PC-3 (cell line): Measurements from ENCODE around the gene MAGI1. TPM values are rescaled to one million over a fixed set of nuclear protein-coding genes. Genes with fewer than 3 reads are reported as not detected.

Experiments used
- ATAC-seq: fragments of 200-7000 bp; cut with Tn5 transposase; 2 replicates; pipeline ENCODE4 v1.9.1; 2020; ENCODE audit warnings: mild to moderate bottlenecking, moderate library complexity
- BruUV-seq: library from RNA; stranded (reverse); fragments of 400-500 nt; replicated peaks from 2 replicates; lab custom pipeline; 2021; lab: Mats Ljungman, UMichigan
- CTCF ChIA-PET: fragments of 300-600 bp; sonication (Branson Sonifier 250); formaldehyde crosslinking; loops from one replicate; lab custom pipeline; 2022; ENCODE audit warnings: antibody characterized with exemption; lab: Charles Lee
- POLR2A ChIA-PET: fragments of 300-600 bp; sonication (Branson Sonifier 250); formaldehyde crosslinking; loops from one replicate; lab custom pipeline; 2022; ENCODE audit warnings: antibody characterized with exemption; ENCODE audit not compliant: unreplicated experiment; lab: Charles Lee
- DNase-seq: peaks from one replicate; pipeline ENCODE4 v3.0.0-alpha.2; 2015
- H2AFZ ChIP-seq: fragments of 300-600 bp; sonication (generic); 2 replicates; pipeline ENCODE4 v1.6.0; 2016; ENCODE audit warnings: antibody characterized with exemption, low read length
- H3F3A ChIP-seq: fragments of 300-600 bp; sonication (generic); one replicate; pipeline ENCODE4 v1.6.0; 2017; ENCODE audit warnings: antibody characterized with exemption, low read length, control low read depth, mild to moderate bottlenecking; ENCODE audit not compliant: unreplicated experiment
- H3K27ac ChIP-seq: fragments of 300-600 bp; sonication (generic); 2 replicates; pipeline ENCODE4 v1.5.1; 2016; ENCODE audit warnings: mild to moderate bottlenecking, low read length
- H3K27me3 ChIP-seq: fragments of 300-600 bp; sonication (generic); 2 replicates; pipeline ENCODE4 v1.6.1; 2016; ENCODE audit warnings: low read length, mixed read lengths
- H3K36me3 ChIP-seq: fragments of 300-600 bp; sonication (generic); 2 replicates; pipeline ENCODE4 v1.6.1; 2016; ENCODE audit warnings: low read depth, mixed run types, low read length, mixed read lengths
- H3K4me1 ChIP-seq: fragments of 300-600 bp; sonication (generic); 2 replicates; pipeline ENCODE4 v1.5.1; 2016; ENCODE audit warnings: low read length; ENCODE audit not compliant: insufficient read depth
- H3K4me2 ChIP-seq: fragments of 300-600 bp; sonication (generic); 2 replicates; pipeline ENCODE4 v1.6.0; 2016; ENCODE audit warnings: low read length
- H3K4me3 ChIP-seq: fragments of 300-600 bp; sonication (generic); 2 replicates; pipeline ENCODE4 v1.5.1; 2016; ENCODE audit warnings: mild to moderate bottlenecking, low read length, mixed read lengths
- H3K79me2 ChIP-seq: fragments of 300-600 bp; sonication (generic); 2 replicates; pipeline ENCODE4 v1.6.1; 2017; ENCODE audit warnings: low read length, mixed read lengths
- H3K9ac ChIP-seq: fragments of 300-600 bp; sonication (generic); 2 replicates; pipeline ENCODE4 v1.6.0; 2016; ENCODE audit warnings: mild to moderate bottlenecking, low read length
- H3K9me2 ChIP-seq: fragments of 300-600 bp; sonication (generic); replicated peaks from 2 replicates; pipeline ENCODE4 v1.6.1; 2016; ENCODE audit warnings: mixed run types, low read length, mixed read lengths
- H3K9me3 ChIP-seq: fragments of 300-600 bp; sonication (generic); 2 replicates; pipeline ENCODE4 v1.6.1; 2016; ENCODE audit warnings: low read length, mixed read lengths
- H4K20me1 ChIP-seq: fragments of 300-600 bp; sonication (generic); 2 replicates; pipeline ENCODE4 v1.6.1; 2016; ENCODE audit warnings: low read length, mixed read lengths
- CTCF ChIP-seq: fragments of 300-600 bp; sonication (generic); conservative IDR thresholded peaks from 2 replicates; pipeline ENCODE4 v1.5.1; 2017; ENCODE audit warnings: antibody characterized with exemption, low read depth, mild to moderate bottlenecking, low read length
- EZH2 ChIP-seq: fragments of 300-600 bp; sonication (generic); IDR thresholded peaks from one replicate; pipeline ENCODE4 v1.6.1; 2017; ENCODE audit warnings: antibody characterized with exemption, mild to moderate bottlenecking, low read length; ENCODE audit not compliant: unreplicated experiment
- EZH2phosphoT487 ChIP-seq: fragments of 300-600 bp; sonication (generic); IDR thresholded peaks from 2 replicates; pipeline ENCODE4 v1.6.1; 2018; ENCODE audit warnings: mild to moderate bottlenecking, antibody characterized with exemption, low read length, borderline replicate concordance
- intact Hi-C: fragments of 100-400 bp; cut with micrococcal nuclease; formaldehyde crosslinking; loops from 2 replicates; pipeline ENCODE4 v1.9.0; 2023
- total RNA-seq: library from RNA; depleted of rRNA; stranded (reverse); fragments of >200 nt; gene quantifications from 2 replicates; pipeline ENCODE4 v1.2.3, GENCODE V29; 2014

The MAGI1 gene
- total RNA-seq, 1 experiment from 2014 or later = 8.9 TPM

GRCh38 chr3:65328148-65328547 is 710.6 kb downstream of the MAGI1 start:
- no peaks in the 10 kb centered on the region for H3K4me1 ChIP-seq
- CTCF ChIA-PET = no interaction called here
- intact Hi-C loops = no loop called here
- no peaks in the 10 kb centered on the region for H3K9me3 ChIP-seq
- H2AFZ ChIP-seq = no peak overlapping the region
- DNase-seq (no peak), ATAC-seq (no peak)
- H3F3A ChIP-seq = no peaks in the 10 kb centered on the region
- no peak overlapping the region for H3K4me3 ChIP-seq
- no TSS peak for BruUV-seq
- peaks cover 15% of the 10 kb centered on the region; the same call in 1 of the 2 replicates for H3K27me3 ChIP-seq
- H3K27ac ChIP-seq = no peak overlapping the region
- no peaks in the 10 kb centered on the region for H4K20me1 ChIP-seq
- H3K36me3 ChIP-seq = no peaks in the 10 kb centered on the region
- no peaks in the 10 kb centered on the region for H3K79me2 ChIP-seq
- POLR2A ChIA-PET = no interaction called here
- no peak overlapping the region for H3K9ac ChIP-seq
- H3K9me2 ChIP-seq = no peaks in the 10 kb centered on the region
- TF ChIP-seq EZH2phosphoT487 (no peak), CTCF (no peak), EZH2 (no peak)
- no peak overlapping the region for H3K4me2 ChIP-seq

GRCh38 chr3:65326574-65326973 is 712.1 kb downstream of the MAGI1 start:
- Histone ChIP-seq H4K20me1 (no peaks in the 10 kb centered on the region), H3K36me3 (no peaks in the 10 kb centered on the region), H2AFZ (no peak overlapping the region), H3K4me2 (no peak overlapping the region), H3K27ac (no peak overlapping the region), H3K4me3 (no peak overlapping the region), H3K9me3 (no peaks in the 10 kb centered on the region), H3K9me2 (no peaks in the 10 kb centered on the region), H3F3A (no peaks in the 10 kb centered on the region), H3K79me2 (no peaks in the 10 kb centered on the region), H3K9ac (no peak overlapping the region), H3K27me3 (peaks cover 15% of the 10 kb centered on the region; the same call in 1 of the 2 replicates), H3K4me1 (no peaks in the 10 kb centered on the region)
- no TSS peak for BruUV-seq
- DNase-seq (no peak), ATAC-seq (no peak)
- no peak for TF ChIP-seq EZH2phosphoT487
- TF ChIP-seq CTCF = no peak
- no peak for TF ChIP-seq EZH2
- intact Hi-C loops = no loop called here
- CTCF ChIA-PET = no interaction called here
- POLR2A ChIA-PET = no interaction called here

- H3K4me2 ChIP-seq = no peak overlapping the region
- no peaks in the 10 kb centered on the region for H3K4me1 ChIP-seq
- H3K79me2 ChIP-seq = no peaks in the 10 kb centered on the region
- H3K9me2 ChIP-seq = no peaks in the 10 kb centered on the region
- ChIA-PET POLR2A (no interaction called here), CTCF (no interaction called here)
- DNase-seq = no peak
- H3K4me3 ChIP-seq = no peak overlapping the region
- no TSS peak for BruUV-seq
- no peak overlapping the region for H3K9ac ChIP-seq
- H4K20me1 ChIP-seq = no peaks in the 10 kb centered on the region
- intact Hi-C loops = no loop called here
- H3K27me3 ChIP-seq = peaks cover 15% of the 10 kb centered on the region; the same call in 1 of the 2 replicates
- TF ChIP-seq EZH2 = no peak
- TF ChIP-seq CTCF = no peak
- no peak for TF ChIP-seq EZH2phosphoT487
- no peak for ATAC-seq
- H2AFZ ChIP-seq = no peak overlapping the region
- H3K27ac ChIP-seq = no peak overlapping the region
- H3K36me3 ChIP-seq = no peaks in the 10 kb centered on the region
- no peaks in the 10 kb centered on the region for H3F3A ChIP-seq
- H3K9me3 ChIP-seq = no peaks in the 10 kb centered on the region
Measured at GRCh38 chr3:65322910-65323309, 715.8 kb downstream of the MAGI1 start.
